HG03135 (cell line): ENCODE results near the gene ST3GAL4.

ENCODE experiments used
- ATAC-seq: cut with Tn5 transposase; IDR thresholded peaks from one replicate; pipeline ENCODE4 v1.9.1; 2021; ENCODE audit warnings: mild to moderate bottlenecking, moderate library complexity; ENCODE audit not compliant: unreplicated experiment

The ST3GAL4 gene

GRCh38 chr11:126437731-126438130, 82.2 kb downstream of the ST3GAL4 start:
- ATAC-seq, result no peak

- ATAC-seq, result no peak
Measured at GRCh38 chr11:126438272-126438671, 82.8 kb downstream of the ST3GAL4 start.

- ATAC-seq, result no peak
Measured at GRCh38 chr11:126438691-126439090, 83.2 kb downstream of the ST3GAL4 start.

- no peak for ATAC-seq
Measured at GRCh38 chr11:126440276-126440675, 84.8 kb downstream of the ST3GAL4 start.

- peak; percentile 74 for ATAC-seq
Measured at GRCh38 chr11:126440792-126441514, 85.5 kb downstream of the ST3GAL4 start.

GRCh38 chr11:126443120-126443519, 87.6 kb downstream of the ST3GAL4 start:
- no peak for ATAC-seq

- no peak for ATAC-seq
Measured at GRCh38 chr11:126444072-126444471, 88.6 kb downstream of the ST3GAL4 start.

- no peak for ATAC-seq
Measured at GRCh38 chr11:126446581-126446980, 91.1 kb downstream of the ST3GAL4 start.

GRCh38 chr11:126450198-126450597, 94.7 kb downstream of the ST3GAL4 start:
- ATAC-seq, result no peak

- ATAC-seq, result no peak
Measured at GRCh38 chr11:126450806-126451205, 95.3 kb downstream of the ST3GAL4 start.

GRCh38 chr11:126451211-126451802, 95.8 kb downstream of the ST3GAL4 start:
- no peak for ATAC-seq

- no peak for ATAC-seq
Measured at GRCh38 chr11:126452241-126453101, 97.0 kb downstream of the ST3GAL4 start.

- no peak for ATAC-seq
Measured at GRCh38 chr11:126456089-126456488, 100.6 kb downstream of the ST3GAL4 start.

- ATAC-seq, result no peak
Measured at GRCh38 chr11:126456783-126457542, 101.5 kb downstream of the ST3GAL4 start.

- ATAC-seq, result no peak
Measured at GRCh38 chr11:126457817-126458216, 102.3 kb downstream of the ST3GAL4 start.

GRCh38 chr11:126459691-126460281, 104.3 kb downstream of the ST3GAL4 start:
- ATAC-seq, result no peak

GRCh38 chr11:126460417-126461095, 105.1 kb downstream of the ST3GAL4 start:
- ATAC-seq, result no peak

- ATAC-seq, result no peak
Measured at GRCh38 chr11:126461096-126461440, 105.6 kb downstream of the ST3GAL4 start.

GRCh38 chr11:126461996-126462395, 106.5 kb downstream of the ST3GAL4 start:
- no peak for ATAC-seq

GRCh38 chr11:126462422-126462821, 106.9 kb downstream of the ST3GAL4 start:
- ATAC-seq, result no peak
